DND-41 (cell line): Measurements from ENCODE around the gene SIAE.

Experiments used
- ATAC-seq: fragments of 200-7000 bp; cut with Tn5 transposase; 3 replicates; pipeline ENCODE4 v1.9.1; 2021; ENCODE audit warnings: low read depth; ENCODE audit not compliant: insufficient read depth
- DNase-seq: peaks from one replicate; pipeline ENCODE4 v3.0.0-alpha.2; 2020
- H2AFZ ChIP-seq: 2 replicates; pipeline ENCODE4 v1.6.0; 2012; ENCODE audit warnings: low read depth, low read length
- H3K27ac ChIP-seq: 2 replicates; pipeline ENCODE4 v1.5.1; 2012; ENCODE audit warnings: low read length, inconsistent platforms
- H3K27me3 ChIP-seq: fragments of 200-600 bp; sonication (generic); 2 replicates; pipeline ENCODE4 v1.6.0; 2012; ENCODE audit warnings: low read length, mild to moderate bottlenecking, inconsistent platforms; ENCODE audit not compliant: insufficient read depth, poor library complexity
- H3K36me3 ChIP-seq: 2 replicates; pipeline ENCODE4 v1.5.1; 2012; ENCODE audit warnings: low read length, inconsistent platforms; ENCODE audit not compliant: insufficient read depth
- H3K4me1 ChIP-seq: 2 replicates; pipeline ENCODE4 v1.5.1; 2012; ENCODE audit warnings: mild to moderate bottlenecking, low read length; ENCODE audit not compliant: insufficient read depth
- H3K4me2 ChIP-seq: 2 replicates; pipeline ENCODE4 v1.6.0; 2012; ENCODE audit warnings: mild to moderate bottlenecking, moderate library complexity, low read length, inconsistent platforms; ENCODE audit not compliant: insufficient read depth
- H3K4me3 ChIP-seq, 2 experiments: fragments of 200-600 bp in 1 of 2; shearing (Covaris generic) in 1 of 2; 2 replicates each; pipeline ENCODE4 v1.5.1; 2012 to 2016; ENCODE audit warnings: inconsistent platforms in 2 of 2, low read length in 2 of 2, mild to moderate bottlenecking in 2 of 2, low read depth in 1 of 2, moderate library complexity in 1 of 2
- H3K79me2 ChIP-seq: 2 replicates; pipeline ENCODE4 v1.6.0; 2012; ENCODE audit warnings: low read length, inconsistent platforms; ENCODE audit not compliant: insufficient read depth
- H3K9ac ChIP-seq: 2 replicates; pipeline ENCODE4 v1.6.0; 2012; ENCODE audit warnings: low read depth, mild to moderate bottlenecking, inconsistent platforms, low read length, moderate library complexity
- H3K9me3 ChIP-seq: 2 replicates; pipeline ENCODE4 v1.5.1; 2012; ENCODE audit warnings: low read length, moderate library complexity, mild to moderate bottlenecking, inconsistent platforms; ENCODE audit not compliant: insufficient read depth, severe bottlenecking
- H4K20me1 ChIP-seq: 2 replicates; pipeline ENCODE4 v1.6.0; 2012; ENCODE audit warnings: low read length; ENCODE audit not compliant: insufficient read depth
- EZH2 ChIP-seq: IDR thresholded peaks from 3 replicates; pipeline ENCODE4 v1.6.1; 2012; ENCODE audit warnings: borderline replicate concordance, low read depth, mild to moderate bottlenecking, moderate library complexity, low read length, inconsistent platforms; ENCODE audit not compliant: severe bottlenecking
- TF ChIP-seq, protein P1 (sequence below): IDR thresholded peaks from 2 replicates; pipeline ENCODE4 v1.5.1; 2012; ENCODE audit warnings: borderline replicate concordance, low read length, moderate library complexity, mild to moderate bottlenecking; ENCODE audit not compliant: poor library complexity, severe bottlenecking; ENCODE audit errors: extremely low read depth

Gene SIAE

DNA sequence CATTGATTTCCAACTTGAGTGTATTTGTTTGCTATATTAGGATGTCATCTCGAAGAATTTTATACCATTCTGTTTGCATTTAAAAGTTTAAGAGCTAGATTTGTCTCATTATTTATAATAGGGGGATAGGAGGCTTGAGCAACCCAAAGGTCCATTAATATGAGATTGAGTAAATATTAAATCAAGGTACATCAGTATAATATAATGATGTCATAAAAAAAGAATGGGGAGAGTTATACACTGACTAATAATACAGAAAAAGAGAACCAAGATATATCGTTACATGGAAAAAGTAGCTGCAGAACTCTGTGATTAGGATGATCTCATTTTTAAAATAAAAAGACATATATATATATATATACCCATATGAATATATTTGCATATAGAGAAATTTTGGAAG, 19.6 kb upstream of the SIAE start:
- Histone ChIP-seq H3K4me2 (no peak overlapping the region), H3K4me1 (no peaks in the 10 kb centered on the region), H3K79me2 (no peaks in the 10 kb centered on the region), H3K36me3 (no peaks in the 10 kb centered on the region), H3K4me3 (no peak overlapping the region), H3K9ac (no peak overlapping the region), H2AFZ (no peak overlapping the region), H4K20me1 (no peaks in the 10 kb centered on the region), H3K27ac (no peak overlapping the region), H3K27me3 (peaks cover 8% of the 10 kb centered on the region), H3K9me3 (no peaks in the 10 kb centered on the region)
- DNase-seq = no peak
- no peak for ATAC-seq
- TF ChIP-seq, protein P1, sequence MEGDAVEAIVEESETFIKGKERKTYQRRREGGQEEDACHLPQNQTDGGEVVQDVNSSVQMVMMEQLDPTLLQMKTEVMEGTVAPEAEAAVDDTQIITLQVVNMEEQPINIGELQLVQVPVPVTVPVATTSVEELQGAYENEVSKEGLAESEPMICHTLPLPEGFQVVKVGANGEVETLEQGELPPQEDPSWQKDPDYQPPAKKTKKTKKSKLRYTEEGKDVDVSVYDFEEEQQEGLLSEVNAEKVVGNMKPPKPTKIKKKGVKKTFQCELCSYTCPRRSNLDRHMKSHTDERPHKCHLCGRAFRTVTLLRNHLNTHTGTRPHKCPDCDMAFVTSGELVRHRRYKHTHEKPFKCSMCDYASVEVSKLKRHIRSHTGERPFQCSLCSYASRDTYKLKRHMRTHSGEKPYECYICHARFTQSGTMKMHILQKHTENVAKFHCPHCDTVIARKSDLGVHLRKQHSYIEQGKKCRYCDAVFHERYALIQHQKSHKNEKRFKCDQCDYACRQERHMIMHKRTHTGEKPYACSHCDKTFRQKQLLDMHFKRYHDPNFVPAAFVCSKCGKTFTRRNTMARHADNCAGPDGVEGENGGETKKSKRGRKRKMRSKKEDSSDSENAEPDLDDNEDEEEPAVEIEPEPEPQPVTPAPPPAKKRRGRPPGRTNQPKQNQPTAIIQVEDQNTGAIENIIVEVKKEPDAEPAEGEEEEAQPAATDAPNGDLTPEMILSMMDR = no peak
- no peak for TF ChIP-seq EZH2

DNA sequence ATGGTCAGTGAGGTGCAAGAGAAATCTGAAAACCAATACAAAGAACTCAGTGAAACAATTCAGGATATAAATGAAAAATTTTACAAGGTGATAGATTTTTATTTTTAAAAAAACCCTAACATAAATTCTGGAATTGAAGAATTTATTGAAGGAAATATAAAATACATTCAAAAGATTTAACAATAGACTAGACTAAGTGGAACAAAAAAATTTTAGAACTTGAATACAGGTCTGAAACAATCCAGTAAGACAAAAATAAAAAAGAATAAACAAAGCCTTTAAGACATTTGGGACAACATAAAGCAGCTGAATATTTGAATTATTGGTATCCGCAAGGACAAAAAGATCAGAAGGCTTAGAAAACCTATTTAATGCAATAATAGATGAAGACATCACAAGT, 8.9 kb upstream of the SIAE start:
- Histone ChIP-seq H4K20me1 (no peaks in the 10 kb centered on the region), H3K4me3 (no peak overlapping the region), H3K27ac (no peak overlapping the region), H3K4me2 (no peak overlapping the region), H3K79me2 (no peaks in the 10 kb centered on the region), H3K36me3 (no peaks in the 10 kb centered on the region), H3K4me1 (no peaks in the 10 kb centered on the region), H2AFZ (no peak overlapping the region), H3K9ac (no peak overlapping the region), H3K9me3 (peaks cover 11% of the 10 kb centered on the region), H3K27me3 (peaks cover 3% of the 10 kb centered on the region)
- TF ChIP-seq EZH2 = no peak
- TF ChIP-seq, protein P1 = no peak
- DNase-seq (no peak), ATAC-seq (no peak)

DNA sequence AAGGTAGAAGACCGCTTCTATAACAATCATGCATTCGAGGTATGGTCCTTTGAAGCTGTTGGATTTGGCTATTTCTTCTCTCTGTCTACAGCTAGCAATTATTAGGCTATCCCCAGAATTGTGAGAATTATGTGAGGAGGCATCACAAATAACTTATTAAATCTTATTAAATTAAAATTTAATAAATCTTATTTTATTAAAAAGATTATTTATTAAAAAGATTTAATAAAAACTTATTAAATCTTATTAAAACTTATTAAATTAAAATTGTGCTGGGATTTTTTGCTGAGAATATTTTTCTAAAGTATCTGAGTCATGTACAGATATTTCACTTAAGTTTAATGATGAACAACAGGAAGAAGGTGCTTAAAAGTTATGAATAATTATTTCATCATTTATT, 7.9 kb upstream of the SIAE start:
- peaks cover 11% of the 10 kb centered on the region for H3K9me3 ChIP-seq
- no peak overlapping the region for H3K4me3 ChIP-seq
- no peak overlapping the region for H2AFZ ChIP-seq
- no peaks in the 10 kb centered on the region for H4K20me1 ChIP-seq
- H3K4me1 ChIP-seq = no peaks in the 10 kb centered on the region
- no peak overlapping the region for H3K27ac ChIP-seq
- H3K27me3 ChIP-seq = peaks cover 3% of the 10 kb centered on the region
- no peak for ATAC-seq
- no peak for DNase-seq
- H3K4me2 ChIP-seq = no peak overlapping the region
- no peaks in the 10 kb centered on the region for H3K79me2 ChIP-seq
- TF ChIP-seq, protein P1 = no peak
- no peak for TF ChIP-seq EZH2
- no peaks in the 10 kb centered on the region for H3K36me3 ChIP-seq
- no peak overlapping the region for H3K9ac ChIP-seq

DNA sequence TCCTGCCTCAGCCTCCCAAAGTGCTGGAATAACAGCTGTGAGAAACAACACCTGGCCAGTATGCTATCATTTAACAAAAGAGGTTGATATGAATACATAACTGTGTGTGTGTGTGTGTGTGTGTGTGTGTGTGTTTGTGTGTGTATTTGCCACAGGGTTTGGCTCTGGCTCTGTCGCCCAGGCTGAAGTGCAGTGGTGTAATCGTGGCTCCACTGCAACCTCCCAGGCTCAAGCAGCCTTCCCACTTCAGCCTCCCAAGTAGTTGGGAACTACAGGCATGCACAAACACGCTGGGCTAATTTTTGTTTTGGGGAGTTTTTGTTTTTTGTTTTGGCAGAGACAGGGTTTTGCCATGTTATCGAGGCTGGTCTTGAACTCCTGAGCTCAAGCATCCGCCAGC, 4.9 kb upstream of the SIAE start:
- Histone ChIP-seq H3K9ac (no peak overlapping the region), H3K4me2 (no peak overlapping the region), H3K79me2 (no peaks in the 10 kb centered on the region), H2AFZ (no peak overlapping the region), H3K27me3 (peaks cover 3% of the 10 kb centered on the region), H4K20me1 (no peaks in the 10 kb centered on the region), H3K4me3 (no peak overlapping the region), H3K36me3 (no peaks in the 10 kb centered on the region), H3K27ac (no peak overlapping the region), H3K4me1 (no peaks in the 10 kb centered on the region), H3K9me3 (peaks cover 3% of the 10 kb centered on the region)
- TF ChIP-seq, protein P1 = no peak
- no peak for TF ChIP-seq EZH2
- DNase-seq (no peak), ATAC-seq (no peak)
